Activated naive CD8-positive, alpha-beta T cell treated with anti-CD3 and anti-CD28 coated beads, Interleukin-2, amount 10 ng/mL, durations not matched to agents 7 days and 5 days (primary cell): ENCODE results near the gene TFPI. TPM values are rescaled to one million over a fixed set of nuclear protein-coding genes. Genes with fewer than 3 reads are reported as not detected.

ENCODE experiments used
- total RNA-seq, 2 experiments: library from RNA; stranded (reverse); gene quantifications; one replicate each; pipeline ENCODE4 v1.2.3, GENCODE V29; 2021

TFPI gene
- total RNA-seq, 2 experiments from 2014 or later: 0.11 TPM; not detected in 1

Other genes with a start within 250 kb of the TFPI start
- 1 to 10 TPM in 1 of 2 experiments, under 1 TPM in 1; 0.94 to 1.1 TPM for gene CALCRL, start 106.2 kb downstream of the TFPI start, total RNA-seq